AG09309 (cell line): ENCODE data around the gene CXCR4.

Experiments used
- DNase-seq: peaks from one replicate; pipeline ENCODE4 v3.0.0-alpha.2; 2010; ENCODE audit warnings: low read depth
- H3K4me3 ChIP-seq: 2 replicates; pipeline ENCODE4 v1.5.1; 2011; ENCODE audit warnings: mild to moderate bottlenecking, low read depth, low read length, moderate library complexity; ENCODE audit not compliant: control insufficient read depth
- TF ChIP-seq, protein P1 (sequence below): IDR thresholded peaks from 2 replicates; pipeline ENCODE4 v1.5.1; 2011; ENCODE audit warnings: mild to moderate bottlenecking, low read depth, low read length, inconsistent platforms; ENCODE audit not compliant: insufficient read depth, control insufficient read depth; ENCODE audit errors: missing control alignments

The CXCR4 gene

DNA sequence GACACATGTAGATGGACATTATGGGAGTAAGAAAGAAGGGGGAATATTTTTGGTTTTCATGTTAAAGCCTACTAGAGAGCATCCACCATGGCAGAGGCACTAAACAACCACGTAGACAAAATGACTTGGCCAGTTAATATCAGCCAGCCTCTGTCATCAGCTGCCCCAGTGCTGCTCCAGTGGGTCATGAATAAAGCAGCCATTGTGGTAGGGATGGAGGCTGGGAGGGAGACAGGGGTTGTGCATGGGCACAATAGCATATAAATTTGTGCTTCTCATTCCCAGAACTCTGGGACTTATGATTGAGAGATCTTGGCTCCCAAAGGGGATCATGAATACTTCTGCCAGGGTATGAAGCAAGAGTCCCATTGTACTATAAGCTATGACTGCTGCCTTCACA is 31.1 kb upstream of the CXCR4 start:
- no peak overlapping the region for H3K4me3 ChIP-seq
- TF ChIP-seq, protein P1, sequence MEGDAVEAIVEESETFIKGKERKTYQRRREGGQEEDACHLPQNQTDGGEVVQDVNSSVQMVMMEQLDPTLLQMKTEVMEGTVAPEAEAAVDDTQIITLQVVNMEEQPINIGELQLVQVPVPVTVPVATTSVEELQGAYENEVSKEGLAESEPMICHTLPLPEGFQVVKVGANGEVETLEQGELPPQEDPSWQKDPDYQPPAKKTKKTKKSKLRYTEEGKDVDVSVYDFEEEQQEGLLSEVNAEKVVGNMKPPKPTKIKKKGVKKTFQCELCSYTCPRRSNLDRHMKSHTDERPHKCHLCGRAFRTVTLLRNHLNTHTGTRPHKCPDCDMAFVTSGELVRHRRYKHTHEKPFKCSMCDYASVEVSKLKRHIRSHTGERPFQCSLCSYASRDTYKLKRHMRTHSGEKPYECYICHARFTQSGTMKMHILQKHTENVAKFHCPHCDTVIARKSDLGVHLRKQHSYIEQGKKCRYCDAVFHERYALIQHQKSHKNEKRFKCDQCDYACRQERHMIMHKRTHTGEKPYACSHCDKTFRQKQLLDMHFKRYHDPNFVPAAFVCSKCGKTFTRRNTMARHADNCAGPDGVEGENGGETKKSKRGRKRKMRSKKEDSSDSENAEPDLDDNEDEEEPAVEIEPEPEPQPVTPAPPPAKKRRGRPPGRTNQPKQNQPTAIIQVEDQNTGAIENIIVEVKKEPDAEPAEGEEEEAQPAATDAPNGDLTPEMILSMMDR: no peak
- DNase-seq: no peak

DNA sequence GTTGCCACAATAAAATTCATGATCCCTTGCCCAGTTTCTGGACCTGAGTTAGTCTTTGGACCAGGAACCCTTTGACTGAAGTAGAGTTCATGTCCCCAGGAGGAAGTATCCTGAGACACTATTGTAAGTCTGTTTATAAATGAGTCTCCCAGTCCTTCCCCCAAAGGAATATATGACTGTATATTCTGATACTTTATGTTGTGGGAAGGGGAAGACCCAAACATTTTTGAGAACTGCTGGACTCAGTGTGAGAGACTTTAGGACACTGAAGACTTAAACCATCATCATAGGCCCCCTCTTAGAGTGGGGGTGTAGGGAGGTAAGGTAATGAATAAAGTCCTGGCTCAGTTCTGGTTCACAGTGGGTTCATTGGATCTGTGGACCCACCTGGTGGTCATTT is 28.6 kb upstream of the CXCR4 start:
- TF ChIP-seq, protein P1: no peak
- DNase-seq: no peak
- no peak overlapping the region for H3K4me3 ChIP-seq

DNA sequence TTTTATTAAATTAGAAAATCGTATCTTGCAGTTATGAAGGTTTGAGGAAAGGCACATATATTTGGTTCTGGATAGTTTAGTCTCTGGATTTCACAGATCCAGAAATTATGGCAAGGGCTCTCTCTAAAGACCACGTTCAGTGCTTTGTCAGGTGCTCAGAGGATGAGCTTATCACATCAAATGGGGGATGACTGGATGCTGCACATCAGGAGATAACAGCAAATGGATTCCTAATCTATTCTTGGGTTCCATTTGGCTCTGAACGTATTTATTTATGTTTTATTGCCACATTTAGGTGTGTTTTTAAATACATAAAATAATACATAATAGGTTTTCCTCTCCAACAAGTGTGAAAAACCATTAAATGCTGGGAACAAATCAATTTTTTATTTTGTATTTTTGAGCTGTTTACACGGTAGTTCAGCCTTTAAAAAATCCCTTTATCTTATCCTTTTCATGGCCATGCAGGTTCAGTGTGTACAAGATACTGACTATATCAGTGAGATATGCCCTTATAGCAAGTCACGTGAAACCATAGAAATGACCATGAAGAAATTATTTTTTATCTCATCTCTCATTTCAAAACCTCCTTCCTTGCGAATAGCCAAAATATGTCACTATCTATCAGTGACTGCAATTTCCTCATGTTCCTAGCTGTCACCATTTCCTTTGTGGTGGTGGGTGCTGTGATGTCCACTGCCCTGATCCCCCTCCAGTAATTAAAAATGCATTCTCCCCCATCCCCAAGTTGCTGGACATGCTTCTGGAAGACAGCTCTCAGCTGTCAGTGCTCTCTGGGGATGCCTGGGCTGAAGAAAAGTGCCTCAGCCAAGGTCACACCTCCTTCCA is 25.9 kb upstream of the CXCR4 start:
- no peak for DNase-seq
- H3K4me3 ChIP-seq: no peak overlapping the region
- TF ChIP-seq, protein P1: no peak

DNA sequence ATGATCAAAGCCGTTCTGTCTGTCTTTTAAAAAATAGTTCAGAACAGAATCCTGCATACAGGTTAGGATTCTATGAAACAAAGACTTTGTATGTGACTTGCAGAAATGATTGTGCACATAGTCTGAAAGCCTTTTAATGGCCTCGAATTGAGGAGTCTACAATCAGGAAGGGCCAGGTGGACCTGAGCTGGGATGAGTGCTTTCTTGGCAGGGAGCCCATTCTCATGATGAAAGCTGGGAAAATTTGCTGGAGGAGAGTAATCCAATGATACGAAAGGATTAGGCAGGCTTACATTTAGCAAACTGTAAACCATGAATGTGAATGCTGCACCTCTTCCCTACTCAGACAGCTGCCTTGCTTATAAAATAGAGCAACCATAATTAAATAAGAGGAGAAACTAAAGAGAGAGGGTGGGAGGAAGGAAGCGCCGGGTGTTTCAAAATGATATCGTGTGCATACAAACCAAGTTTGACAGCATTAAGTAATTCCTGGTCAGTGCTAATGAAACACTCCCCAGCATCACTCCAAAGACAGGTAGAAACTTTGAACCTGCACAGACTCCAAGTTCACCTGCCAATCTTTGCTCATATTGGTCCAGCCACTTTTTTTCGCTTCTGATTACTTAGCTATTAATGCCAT is 23.7 kb upstream of the CXCR4 start:
- TF ChIP-seq, protein P1: no peak
- DNase-seq: no peak
- H3K4me3 ChIP-seq: no peak overlapping the region

DNA sequence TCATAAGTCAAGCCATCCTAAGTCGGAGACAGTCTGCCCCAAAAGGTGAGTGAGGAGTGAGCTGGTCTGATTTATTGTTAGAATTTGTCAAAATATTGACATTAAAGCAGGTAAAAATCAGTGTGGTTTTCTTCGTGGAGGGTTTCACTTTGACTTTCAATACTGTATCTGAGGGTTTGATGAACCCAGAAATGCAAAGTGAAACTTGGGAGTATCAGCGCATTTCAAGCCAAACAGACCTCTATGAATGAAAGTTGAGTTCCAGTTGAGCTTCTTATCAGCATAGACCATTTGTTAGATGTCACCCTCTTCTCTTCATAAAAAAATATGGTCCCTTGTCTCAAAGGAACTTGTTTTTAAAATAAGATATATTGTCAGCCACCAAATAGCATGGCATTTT is 21.7 kb upstream of the CXCR4 start:
- no peak overlapping the region for H3K4me3 ChIP-seq
- TF ChIP-seq, protein P1: no peak
- no peak for DNase-seq

DNA sequence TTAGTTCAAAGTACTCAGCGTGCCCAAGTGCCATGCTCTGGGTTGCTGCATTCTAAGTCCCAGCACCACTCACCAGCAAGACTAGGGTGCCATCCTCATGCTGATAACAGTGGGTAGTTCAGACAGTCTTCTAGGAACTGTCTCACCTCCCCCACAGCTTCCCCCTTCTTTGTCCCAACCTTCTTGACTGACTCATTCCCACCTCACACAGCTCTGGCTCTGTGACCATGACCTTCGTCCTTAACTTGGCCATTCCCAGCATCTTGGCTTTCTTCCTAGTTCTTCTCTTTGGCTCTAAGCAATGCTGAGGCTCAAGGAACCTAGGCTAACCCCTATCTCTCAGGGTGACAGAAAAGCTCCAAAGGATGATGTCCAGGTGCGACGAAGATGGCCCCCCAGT is 20.0 kb upstream of the CXCR4 start:
- TF ChIP-seq, protein P1: no peak
- no peak overlapping the region for H3K4me3 ChIP-seq
- DNase-seq: no peak
